Liver (tissue), 9 donors: ENCODE data around the gene NPIPB8. TPM values are rescaled to one million over a fixed set of nuclear protein-coding genes. Genes with fewer than 3 reads are reported as not detected.

Source experiments
- DNase-seq: peaks from one replicate; pipeline ENCODE4 v3.0.0-alpha.2; 2017; ENCODE audit warnings: low spot score
- H3K27ac ChIP-seq, 2 donors: one replicate each; pipeline ENCODE4 v1.7.0; 2013; ENCODE audit warnings: inconsistent platforms in 2 of 2, low read length in 2 of 2, control low read depth in 1 of 2, low read depth in 1 of 2, mild to moderate bottlenecking in 1 of 2
- H3K27me3 ChIP-seq, 4 donors: one replicate each; pipeline versions ENCODE4 v1.6.1 to v1.7.0; 2013; ENCODE audit warnings: low read length in 3 of 4, inconsistent platforms in 1 of 4, mild to moderate bottlenecking in 1 of 4, moderate library complexity in 1 of 4; ENCODE audit not compliant: control insufficient read depth in 4 of 4, insufficient read depth in 4 of 4
- H3K36me3 ChIP-seq, 4 donors: one replicate each; pipeline versions ENCODE4 v1.6.1 to v1.7.0; 2013; ENCODE audit warnings: low read length in 3 of 4, mild to moderate bottlenecking in 3 of 4, low read depth in 1 of 4, moderate library complexity in 1 of 4; ENCODE audit not compliant: control insufficient read depth in 4 of 4, insufficient read depth in 3 of 4
- H3K4me1 ChIP-seq, 4 donors: one replicate each; pipeline versions ENCODE4 v1.6.1 to v1.7.0; 2013; ENCODE audit warnings: low read length in 3 of 4, mild to moderate bottlenecking in 3 of 4, moderate library complexity in 1 of 4; ENCODE audit not compliant: control insufficient read depth in 4 of 4, insufficient read depth in 4 of 4
- H3K4me3 ChIP-seq, 3 donors: one replicate each; pipeline versions ENCODE4 v1.6.1 to v1.7.0; 2013; ENCODE audit warnings: low read length in 3 of 3, control low read depth in 1 of 3, low read depth in 1 of 3, mild to moderate bottlenecking in 1 of 3
- H3K9ac ChIP-seq, 2 donors: one replicate each; pipeline ENCODE4 v1.7.0; 2013; ENCODE audit warnings: low read length in 2 of 2, mild to moderate bottlenecking in 2 of 2, moderate library complexity in 2 of 2, control low read depth in 1 of 2, low read depth in 1 of 2
- H3K9me3 ChIP-seq, 4 donors: one replicate each; pipeline versions ENCODE4 v1.6.1 to v1.7.0; 2013; ENCODE audit warnings: low read length in 3 of 4; ENCODE audit not compliant: control insufficient read depth in 4 of 4
- EGR1 ChIP-seq, 2 donors: IDR thresholded peaks; 2 replicates each; pipeline ENCODE4 v1.6.1; 2016 to 2018; ENCODE audit warnings: antibody characterized with exemption in 2 of 2, low read depth in 2 of 2
- FOXA1 ChIP-seq: IDR thresholded peaks from 2 replicates; pipeline ENCODE4 v1.6.1; 2016; ENCODE audit warnings: antibody characterized with exemption
- FOXA2 ChIP-seq: IDR thresholded peaks from 2 replicates; pipeline ENCODE4 v1.6.1; 2016; ENCODE audit warnings: antibody characterized with exemption
- GABPA ChIP-seq, 2 donors: IDR thresholded peaks in 1 of 2; conservative IDR thresholded peaks in 1 of 2; 2 replicates each; pipeline ENCODE4 v1.6.1; 2016; ENCODE audit warnings: antibody characterized with exemption in 2 of 2, mild to moderate bottlenecking in 1 of 2, moderate library complexity in 1 of 2
- HNF4G ChIP-seq: IDR thresholded peaks from 2 replicates; pipeline ENCODE4 v1.6.1; 2016; ENCODE audit warnings: antibody characterized with exemption
- JUND ChIP-seq, 2 donors: IDR thresholded peaks; 2 replicates each; pipeline ENCODE4 v1.6.1; 2016; ENCODE audit warnings: antibody characterized with exemption in 2 of 2
- NR2F2 ChIP-seq: IDR thresholded peaks from 2 replicates; pipeline ENCODE4 v1.6.1; 2016; ENCODE audit warnings: antibody characterized with exemption
- RAD21 ChIP-seq, 2 donors: IDR thresholded peaks; 2 replicates each; pipeline ENCODE4 v1.6.1; 2016; ENCODE audit warnings: antibody characterized with exemption in 2 of 2, mild to moderate bottlenecking in 2 of 2
- RXRA ChIP-seq, 2 donors: IDR thresholded peaks; 2 replicates each; pipeline ENCODE4 v1.6.1; 2017 to 2018; ENCODE audit warnings: antibody characterized with exemption in 2 of 2, mild to moderate bottlenecking in 1 of 2
- SP1 ChIP-seq: IDR thresholded peaks from 2 replicates; pipeline ENCODE4 v1.6.1; 2018; ENCODE audit warnings: antibody characterized with exemption, mild to moderate bottlenecking
- TAF1 ChIP-seq: conservative IDR thresholded peaks from 2 replicates; pipeline ENCODE4 v1.6.1; 2016; ENCODE audit warnings: antibody characterized with exemption, mild to moderate bottlenecking
- WGBS: extraction: QIAGEN DNeasy Blood & Tissue Kit; methylation state at CpG from one replicate; pipeline ENCODE4 v1.1.7; 2013; 5-methylcytosine and 5-hydroxymethylcytosine counted together
- polyA plus RNA-seq, 2 donors: library from polyadenylated mRNA; stranded (reverse) in 1 of 2; unstranded in 1 of 2; fragments of 200-250 nt in 1 of 2; fragments of >200 nt in 1 of 2; fragmentation: Nextera tagmentation in 1 of 2; extraction: Ambion mirVana in 1 of 2; gene quantifications; one replicate each; pipeline versions ENCODE4 v1.2.1 to v1.2.3, GENCODE V29; 2013 to 2015
- total RNA-seq, 2 donors: library from RNA; depleted of rRNA; stranded (reverse); fragments of >200 nt; gene quantifications; one replicate each; pipeline ENCODE4 v1.2.3, GENCODE V29; 2014
- TF ChIP-seq, protein P1 (sequence below): IDR thresholded peaks from 2 replicates; pipeline ENCODE4 v1.6.1; 2016; ENCODE audit warnings: antibody characterized with exemption
- TF ChIP-seq, protein P2 (sequence below): IDR thresholded peaks from 2 replicates; pipeline ENCODE4 v1.6.1; 2016; ENCODE audit warnings: antibody characterized with exemption
- TF ChIP-seq, protein P3 (sequence below): IDR thresholded peaks from 2 replicates; pipeline ENCODE4 v1.6.1; 2016; ENCODE audit warnings: antibody characterized with exemption
- TF ChIP-seq, protein P4 (sequence below): fragments of 150-350 bp; IDR thresholded peaks from 2 replicates; pipeline ENCODE4 v1.5.1; 2017; ENCODE audit warnings: improper control_type of control experiment, low read depth, low read length; ENCODE audit not compliant: missing input control
- TF ChIP-seq, protein P5 (sequence below): IDR thresholded peaks from 2 replicates; pipeline ENCODE4 v1.6.1; 2016; ENCODE audit warnings: antibody characterized with exemption, mild to moderate bottlenecking
- donor health status: healthy.
- donor health status: healthy.
- donor health status: healthy.
- donor health status: healthy.
- donor health status: healthy.

NPIPB8 gene
- total and polyA plus RNA-seq, 4 donors = 0.08 to 0.53 TPM; not detected in 2

DNA sequence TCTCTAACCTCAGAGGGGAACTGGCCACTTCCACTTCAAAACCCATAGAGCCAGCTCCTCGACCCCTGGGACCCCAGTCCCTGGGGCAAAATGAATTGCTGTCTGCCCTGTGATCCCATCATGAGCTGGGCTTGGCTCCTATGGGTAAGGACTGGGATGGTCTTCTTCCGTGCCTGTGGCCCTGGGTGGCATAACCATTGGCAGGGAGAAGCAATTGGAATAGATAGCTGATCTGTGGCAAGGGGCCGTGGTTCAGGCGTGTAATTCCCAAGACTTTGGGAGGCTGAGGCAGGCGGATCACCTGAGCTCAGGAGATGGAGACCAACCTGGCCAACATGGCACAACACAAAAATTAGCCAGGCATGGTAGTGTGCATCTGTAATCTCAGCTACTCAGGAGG, 45.4 kb upstream of the NPIPB8 start:
- TF ChIP-seq, protein P1, sequence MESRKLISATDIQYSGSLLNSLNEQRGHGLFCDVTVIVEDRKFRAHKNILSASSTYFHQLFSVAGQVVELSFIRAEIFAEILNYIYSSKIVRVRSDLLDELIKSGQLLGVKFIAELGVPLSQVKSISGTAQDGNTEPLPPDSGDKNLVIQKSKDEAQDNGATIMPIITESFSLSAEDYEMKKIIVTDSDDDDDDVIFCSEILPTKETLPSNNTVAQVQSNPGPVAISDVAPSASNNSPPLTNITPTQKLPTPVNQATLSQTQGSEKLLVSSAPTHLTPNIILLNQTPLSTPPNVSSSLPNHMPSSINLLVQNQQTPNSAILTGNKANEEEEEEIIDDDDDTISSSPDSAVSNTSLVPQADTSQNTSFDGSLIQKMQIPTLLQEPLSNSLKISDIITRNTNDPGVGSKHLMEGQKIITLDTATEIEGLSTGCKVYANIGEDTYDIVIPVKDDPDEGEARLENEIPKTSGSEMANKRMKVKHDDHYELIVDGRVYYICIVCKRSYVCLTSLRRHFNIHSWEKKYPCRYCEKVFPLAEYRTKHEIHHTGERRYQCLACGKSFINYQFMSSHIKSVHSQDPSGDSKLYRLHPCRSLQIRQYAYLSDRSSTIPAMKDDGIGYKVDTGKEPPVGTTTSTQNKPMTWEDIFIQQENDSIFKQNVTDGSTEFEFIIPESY = no peak
- TF ChIP-seq SP1 (no peak), RAD21 (IDR thresholded peaks at IDR 0.05) (no peak), RXRA (IDR thresholded peaks at IDR 0.05) (no peak), NR2F2 (no peak), EGR1 (IDR thresholded peaks at IDR 0.05; ENCODE audit: low read depth in 2 of 2) (no peak), FOXA2 (no peak), JUND (IDR thresholded peaks at IDR 0.05) (no peak), TAF1 (no peak), FOXA1 (no peak), HNF4G (no peak), GABPA (IDR thresholded peaks at IDR 0.05 in 1 of 2, conservative IDR thresholded peaks at IDR 0.05 in 1 of 2) (no peak)
- TF ChIP-seq, protein P2, sequence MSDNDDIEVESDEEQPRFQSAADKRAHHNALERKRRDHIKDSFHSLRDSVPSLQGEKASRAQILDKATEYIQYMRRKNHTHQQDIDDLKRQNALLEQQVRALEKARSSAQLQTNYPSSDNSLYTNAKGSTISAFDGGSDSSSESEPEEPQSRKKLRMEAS = no peak
- TF ChIP-seq, protein P3, sequence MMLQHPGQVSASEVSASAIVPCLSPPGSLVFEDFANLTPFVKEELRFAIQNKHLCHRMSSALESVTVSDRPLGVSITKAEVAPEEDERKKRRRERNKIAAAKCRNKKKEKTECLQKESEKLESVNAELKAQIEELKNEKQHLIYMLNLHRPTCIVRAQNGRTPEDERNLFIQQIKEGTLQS = no peak
- TF ChIP-seq, protein P4, sequence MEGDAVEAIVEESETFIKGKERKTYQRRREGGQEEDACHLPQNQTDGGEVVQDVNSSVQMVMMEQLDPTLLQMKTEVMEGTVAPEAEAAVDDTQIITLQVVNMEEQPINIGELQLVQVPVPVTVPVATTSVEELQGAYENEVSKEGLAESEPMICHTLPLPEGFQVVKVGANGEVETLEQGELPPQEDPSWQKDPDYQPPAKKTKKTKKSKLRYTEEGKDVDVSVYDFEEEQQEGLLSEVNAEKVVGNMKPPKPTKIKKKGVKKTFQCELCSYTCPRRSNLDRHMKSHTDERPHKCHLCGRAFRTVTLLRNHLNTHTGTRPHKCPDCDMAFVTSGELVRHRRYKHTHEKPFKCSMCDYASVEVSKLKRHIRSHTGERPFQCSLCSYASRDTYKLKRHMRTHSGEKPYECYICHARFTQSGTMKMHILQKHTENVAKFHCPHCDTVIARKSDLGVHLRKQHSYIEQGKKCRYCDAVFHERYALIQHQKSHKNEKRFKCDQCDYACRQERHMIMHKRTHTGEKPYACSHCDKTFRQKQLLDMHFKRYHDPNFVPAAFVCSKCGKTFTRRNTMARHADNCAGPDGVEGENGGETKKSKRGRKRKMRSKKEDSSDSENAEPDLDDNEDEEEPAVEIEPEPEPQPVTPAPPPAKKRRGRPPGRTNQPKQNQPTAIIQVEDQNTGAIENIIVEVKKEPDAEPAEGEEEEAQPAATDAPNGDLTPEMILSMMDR = no peak
- TF ChIP-seq, protein P5, sequence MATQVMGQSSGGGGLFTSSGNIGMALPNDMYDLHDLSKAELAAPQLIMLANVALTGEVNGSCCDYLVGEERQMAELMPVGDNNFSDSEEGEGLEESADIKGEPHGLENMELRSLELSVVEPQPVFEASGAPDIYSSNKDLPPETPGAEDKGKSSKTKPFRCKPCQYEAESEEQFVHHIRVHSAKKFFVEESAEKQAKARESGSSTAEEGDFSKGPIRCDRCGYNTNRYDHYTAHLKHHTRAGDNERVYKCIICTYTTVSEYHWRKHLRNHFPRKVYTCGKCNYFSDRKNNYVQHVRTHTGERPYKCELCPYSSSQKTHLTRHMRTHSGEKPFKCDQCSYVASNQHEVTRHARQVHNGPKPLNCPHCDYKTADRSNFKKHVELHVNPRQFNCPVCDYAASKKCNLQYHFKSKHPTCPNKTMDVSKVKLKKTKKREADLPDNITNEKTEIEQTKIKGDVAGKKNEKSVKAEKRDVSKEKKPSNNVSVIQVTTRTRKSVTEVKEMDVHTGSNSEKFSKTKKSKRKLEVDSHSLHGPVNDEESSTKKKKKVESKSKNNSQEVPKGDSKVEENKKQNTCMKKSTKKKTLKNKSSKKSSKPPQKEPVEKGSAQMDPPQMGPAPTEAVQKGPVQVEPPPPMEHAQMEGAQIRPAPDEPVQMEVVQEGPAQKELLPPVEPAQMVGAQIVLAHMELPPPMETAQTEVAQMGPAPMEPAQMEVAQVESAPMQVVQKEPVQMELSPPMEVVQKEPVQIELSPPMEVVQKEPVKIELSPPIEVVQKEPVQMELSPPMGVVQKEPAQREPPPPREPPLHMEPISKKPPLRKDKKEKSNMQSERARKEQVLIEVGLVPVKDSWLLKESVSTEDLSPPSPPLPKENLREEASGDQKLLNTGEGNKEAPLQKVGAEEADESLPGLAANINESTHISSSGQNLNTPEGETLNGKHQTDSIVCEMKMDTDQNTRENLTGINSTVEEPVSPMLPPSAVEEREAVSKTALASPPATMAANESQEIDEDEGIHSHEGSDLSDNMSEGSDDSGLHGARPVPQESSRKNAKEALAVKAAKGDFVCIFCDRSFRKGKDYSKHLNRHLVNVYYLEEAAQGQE = no peak
- H3K27ac ChIP-seq = no peak overlapping the region
- H3K9me3 ChIP-seq = no peaks in the 10 kb centered on the region
- peaks cover 5 to 35% (median 16%) of the 10 kb centered on the region in 4 donors for H3K36me3 ChIP-seq
- no peak overlapping the region for H3K4me3 ChIP-seq
- peaks cover 5 to 24% (median 17%) of the 10 kb centered on the region in 4 donors for H3K4me1 ChIP-seq
- 92% methylated on average over 5 of the region's 5 CpGs for WGBS
- no peaks in the 10 kb centered on the region for H3K27me3 ChIP-seq
- H3K9ac ChIP-seq = no peak overlapping the region
- no peak for DNase-seq
